Stimulated activated CD8-positive, alpha-beta memory T cell treated with anti-CD3 and anti-CD28 coated beads, Interleukin-7, amount 100 ng/mL, for 4 hours (primary cell): ENCODE measurements around the gene UNC45B.
"Not testable (repeated sequence)": the region's sequence is repeated elsewhere in the genome, so short reads cannot be mapped to it uniquely, and the experiment has no call there.

ENCODE experiments used
- DNase-seq, 2 donors: peaks; one replicate each; pipeline ENCODE4 v3.0.0-alpha.2; 2020; ENCODE audit warnings: low read depth in 2 of 2

Gene UNC45B

GRCh38 chr17:35217107-35217506 lies 69.5 kb downstream of the UNC45B start:
- DNase-seq = no peak

- no peak for DNase-seq
These were observed 71.3 kb downstream of the UNC45B start for GRCh38 chr17:35218915-35219314.

GRCh38 chr17:35222452-35222851 lies 74.8 kb downstream of the UNC45B start:
- DNase-seq = no peak

GRCh38 chr17:35224436-35224835 lies 76.8 kb downstream of the UNC45B start:
- no peak for DNase-seq

- DNase-seq = no peak
These were observed 79.9 kb downstream of the UNC45B start for GRCh38 chr17:35227546-35227945.

GRCh38 chr17:35229638-35230037 lies 82.0 kb downstream of the UNC45B start:
- DNase-seq = no peak

GRCh38 chr17:35234315-35234714 lies 86.7 kb downstream of the UNC45B start:
- not testable (repeated sequence) for DNase-seq

- no peak for DNase-seq
These were observed 87.7 kb downstream of the UNC45B start for GRCh38 chr17:35235289-35235688.

- DNase-seq = no peak
These were observed 88.3 kb downstream of the UNC45B start for GRCh38 chr17:35235917-35236316.

GRCh38 chr17:35236821-35237220 lies 89.2 kb downstream of the UNC45B start:
- no peak for DNase-seq

- DNase-seq = no peak
These were observed 91.2 kb downstream of the UNC45B start for GRCh38 chr17:35238821-35239220.
